Measurements from ENCODE around the gene IMMP2L. TPM values are rescaled to one million over a fixed set of nuclear protein-coding genes. Genes with fewer than 3 reads are reported as not detected.

The IMMP2L gene
- total RNA-seq, 2 donors from 2014 or later = 13.1 to 22.7 TPM

DNA sequence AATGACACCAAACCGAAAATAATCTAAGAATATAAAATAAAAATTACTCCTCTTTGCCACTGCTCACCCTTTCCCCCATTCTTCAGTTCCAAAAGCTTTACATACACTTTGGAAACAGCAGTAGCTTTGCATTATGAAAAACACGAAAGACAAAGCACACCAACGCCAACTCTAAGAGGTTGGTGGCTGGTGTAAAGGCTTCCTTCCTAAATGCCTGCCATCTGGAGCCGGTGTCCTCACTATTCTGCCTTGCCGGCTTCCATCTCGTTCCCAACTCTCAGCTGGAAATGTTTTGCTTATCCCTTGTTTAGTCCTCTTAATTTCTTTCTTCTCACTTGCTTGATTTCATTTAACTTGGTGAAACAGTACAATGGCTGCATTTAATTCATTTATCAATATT lies 752.5 kb downstream of the IMMP2L start:
- Histone ChIP-seq H3K9me3 (no peaks in the 10 kb centered on the region), H3K4me3 (no peak overlapping the region), H3K4me1 (ENCODE audit: control insufficient read depth in 1 of 2, low read depth in 2 of 2) (no peaks in the 10 kb centered on the region), H3K27me3 (replicated peaks; ENCODE audit: insufficient read depth) (no peaks in the 10 kb centered on the region), H3K36me3 (no peaks in the 10 kb centered on the region), H3K27ac (no peak overlapping the region)
- ATAC-seq (ENCODE audit: insufficient number of reproducible peaks, low FRiP score, low read depth) (no peak), DNase-seq (ENCODE audit: low spot score) (no peak)
- no peak for TF ChIP-seq CTCF (IDR thresholded peaks at IDR 0.05)

- no peak for ATAC-seq (ENCODE audit: insufficient number of reproducible peaks, low FRiP score, low read depth)
- Histone ChIP-seq H3K27me3 (replicated peaks; ENCODE audit: insufficient read depth) (no peaks in the 10 kb centered on the region), H3K9me3 (no peaks in the 10 kb centered on the region), H3K27ac (no peak overlapping the region), H3K36me3 (no peaks in the 10 kb centered on the region), H3K4me1 (ENCODE audit: control insufficient read depth in 1 of 2, low read depth in 2 of 2) (no peaks in the 10 kb centered on the region), H3K4me3 (no peak overlapping the region)
- no peak for TF ChIP-seq CTCF (IDR thresholded peaks at IDR 0.05)
- no peak for DNase-seq (ENCODE audit: low spot score)
Measured at GRCh38 chr7:110808361-110808760, 753.9 kb downstream of the IMMP2L start.

GRCh38 chr7:110804501-110804900 lies 757.8 kb downstream of the IMMP2L start:
- no peak overlapping the region for H3K27ac ChIP-seq
- no peak for ATAC-seq (ENCODE audit: insufficient number of reproducible peaks, low FRiP score, low read depth)
- H3K4me3 ChIP-seq = no peak overlapping the region
- no peaks in the 10 kb centered on the region for H3K36me3 ChIP-seq
- no peak for TF ChIP-seq CTCF (IDR thresholded peaks at IDR 0.05)
- H3K4me1 ChIP-seq (ENCODE audit: control insufficient read depth in 1 of 2, low read depth in 2 of 2) = no peaks in the 10 kb centered on the region
- H3K9me3 ChIP-seq = no peaks in the 10 kb centered on the region
- DNase-seq (ENCODE audit: low spot score) = no peak
- H3K27me3 ChIP-seq (replicated peaks; ENCODE audit: insufficient read depth) = no peaks in the 10 kb centered on the region

DNA sequence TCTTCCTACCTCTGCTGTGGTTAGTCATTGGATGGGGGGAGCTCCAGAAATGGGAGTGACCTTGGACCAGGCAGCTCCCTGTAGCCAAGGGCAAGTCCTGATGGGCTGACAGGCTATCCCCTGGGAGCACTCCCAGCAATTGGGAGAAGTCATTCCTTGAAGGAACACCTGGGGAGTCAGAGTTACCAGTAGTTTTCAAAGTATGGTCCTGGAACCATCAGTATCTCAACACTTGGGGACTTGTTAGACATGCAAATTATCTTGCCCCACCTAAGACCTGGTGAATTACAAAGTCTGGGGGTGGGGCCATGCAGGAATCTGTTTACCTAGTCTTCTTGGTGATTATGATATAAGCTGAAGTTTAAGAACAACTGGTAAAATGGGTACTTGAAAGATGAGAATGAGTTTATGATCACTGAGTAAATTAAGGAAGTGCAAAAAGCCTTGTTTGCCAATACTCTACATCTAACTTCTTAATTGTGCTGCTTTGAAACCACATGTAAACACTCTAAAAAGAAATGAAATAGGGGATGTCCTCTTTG lies 758.6 kb downstream of the IMMP2L start:
- H3K36me3 ChIP-seq = no peaks in the 10 kb centered on the region
- no peak for ATAC-seq (ENCODE audit: insufficient number of reproducible peaks, low FRiP score, low read depth)
- no peak overlapping the region for H3K27ac ChIP-seq
- DNase-seq (ENCODE audit: low spot score) = no peak
- no peak overlapping the region for H3K4me3 ChIP-seq
- no peaks in the 10 kb centered on the region for H3K27me3 ChIP-seq (replicated peaks; ENCODE audit: insufficient read depth)
- no peaks in the 10 kb centered on the region for H3K4me1 ChIP-seq (ENCODE audit: control insufficient read depth in 1 of 2, low read depth in 2 of 2)
- no peaks in the 10 kb centered on the region for H3K9me3 ChIP-seq
- no peak for TF ChIP-seq CTCF (IDR thresholded peaks at IDR 0.05)

- H3K4me3 ChIP-seq = no peak overlapping the region
- TF ChIP-seq CTCF (IDR thresholded peaks at IDR 0.05) = no peak
- H3K27ac ChIP-seq = no peak overlapping the region
- no peaks in the 10 kb centered on the region for H3K27me3 ChIP-seq (replicated peaks; ENCODE audit: insufficient read depth)
- ATAC-seq (ENCODE audit: insufficient number of reproducible peaks, low FRiP score, low read depth) (no peak), DNase-seq (ENCODE audit: low spot score) (no peak)
- H3K36me3 ChIP-seq = no peaks in the 10 kb centered on the region
- H3K4me1 ChIP-seq (ENCODE audit: control insufficient read depth in 1 of 2, low read depth in 2 of 2) = no peaks in the 10 kb centered on the region
- no peaks in the 10 kb centered on the region for H3K9me3 ChIP-seq
Measured at GRCh38 chr7:110801502-110801901, 760.8 kb downstream of the IMMP2L start.

Measured in thoracic aorta (tissue), 2 donors.